ENCODE results near the gene ILDR2.

Gene ILDR2

DNA sequence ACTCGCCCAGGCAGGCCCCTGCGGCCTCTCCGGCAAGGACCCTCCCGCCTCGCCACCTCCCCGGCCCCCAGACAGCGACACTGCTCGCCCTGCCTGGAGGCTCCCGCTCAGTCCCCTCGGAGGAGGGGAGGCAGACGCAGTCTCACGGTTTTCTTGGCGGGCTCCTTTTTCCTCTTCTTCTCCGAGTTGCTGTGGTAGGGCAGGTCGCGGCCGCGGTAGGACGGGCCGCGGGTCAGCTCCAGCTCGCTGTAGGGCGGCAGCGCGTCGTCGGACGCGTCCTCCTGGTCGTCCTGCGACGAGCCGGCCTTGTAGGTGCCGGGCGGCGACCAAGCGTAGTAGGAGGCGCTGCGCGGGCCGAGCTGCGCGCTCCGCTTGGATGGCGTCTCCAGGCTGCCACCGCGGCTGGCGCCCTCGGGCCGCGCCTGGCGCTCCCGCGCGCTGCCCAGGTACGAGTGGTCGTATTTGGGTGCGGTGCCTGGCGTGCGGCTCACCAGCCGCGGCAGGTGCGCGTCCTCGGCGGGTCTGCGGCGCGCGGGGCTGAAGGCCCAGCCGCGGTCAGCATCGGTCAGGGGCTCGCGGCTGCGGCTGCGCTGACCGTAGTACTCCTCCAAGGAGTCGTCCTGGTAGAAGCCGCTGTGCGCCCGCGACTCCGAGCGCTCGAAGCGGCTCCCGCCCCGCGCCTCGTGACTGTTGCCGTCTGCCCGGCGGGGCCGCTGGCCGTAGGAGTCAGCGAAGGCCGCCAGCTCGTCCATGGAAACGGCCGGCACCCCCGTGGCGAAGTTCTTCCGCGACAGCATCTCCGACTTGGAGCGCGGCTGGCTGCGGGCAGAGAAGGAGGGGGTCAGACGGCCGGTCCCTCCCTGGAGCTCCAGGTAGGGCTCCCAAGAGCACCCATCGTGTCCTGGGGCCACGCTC lies 54.5 kb downstream of the ILDR2 start:
- DNase-seq: no peak

- no peak for DNase-seq
These were observed 56.4 kb downstream of the ILDR2 start for GRCh38 chr1:166918956-166919316.

GRCh38 chr1:166918088-166918955 lies 57.0 kb downstream of the ILDR2 start:
- DNase-seq: no peak

DNA sequence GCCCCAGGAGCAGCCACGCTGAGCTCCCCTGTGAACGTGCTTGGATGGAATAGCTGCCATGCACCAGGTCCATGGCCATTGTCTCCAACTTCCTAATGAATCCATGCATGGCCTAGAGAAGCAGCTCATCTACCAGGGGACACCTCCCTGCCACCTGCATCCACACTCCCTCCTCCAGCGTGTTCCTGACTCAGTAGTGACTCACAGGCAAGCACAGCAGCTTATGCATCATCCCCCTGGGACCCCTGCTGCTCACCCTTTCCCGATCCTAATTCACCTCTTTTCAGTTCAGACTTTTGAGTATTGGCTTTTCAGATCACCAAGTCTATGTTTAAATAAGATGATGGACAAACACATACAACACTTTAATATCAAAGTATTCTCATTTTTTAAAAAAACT lies 59.4 kb downstream of the ILDR2 start:
- DNase-seq: no peak

GRCh38 chr1:166915042-166915441 lies 60.3 kb downstream of the ILDR2 start:
- DNase-seq: no peak

DNA sequence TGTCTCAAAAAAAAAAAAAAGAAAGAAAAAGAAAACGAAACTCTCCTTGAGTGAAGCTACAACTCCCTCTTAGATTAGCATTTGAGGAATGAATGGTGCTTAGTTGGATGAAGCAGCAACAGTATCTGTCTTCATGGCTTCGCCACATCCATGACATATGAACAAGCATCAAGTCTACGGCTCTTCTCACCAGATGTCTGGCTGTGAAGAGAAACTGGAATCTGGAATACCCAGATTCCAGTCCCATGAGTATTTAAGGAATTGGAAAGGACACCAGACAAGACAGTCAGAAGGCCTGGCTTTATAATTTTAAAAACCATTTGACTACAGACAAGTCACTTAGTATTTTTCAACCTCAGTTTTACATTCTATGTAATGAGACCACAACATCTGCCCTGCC lies 61.2 kb downstream of the ILDR2 start:
- DNase-seq: no peak

GRCh38 chr1:166911624-166912023 lies 63.7 kb downstream of the ILDR2 start:
- DNase-seq: no peak

- peak; percentile 65 for DNase-seq
These were observed 64.8 kb downstream of the ILDR2 start for GRCh38 chr1:166910396-166910994.

GRCh38 chr1:166908942-166909341 lies 66.4 kb downstream of the ILDR2 start:
- DNase-seq: no peak

DNA sequence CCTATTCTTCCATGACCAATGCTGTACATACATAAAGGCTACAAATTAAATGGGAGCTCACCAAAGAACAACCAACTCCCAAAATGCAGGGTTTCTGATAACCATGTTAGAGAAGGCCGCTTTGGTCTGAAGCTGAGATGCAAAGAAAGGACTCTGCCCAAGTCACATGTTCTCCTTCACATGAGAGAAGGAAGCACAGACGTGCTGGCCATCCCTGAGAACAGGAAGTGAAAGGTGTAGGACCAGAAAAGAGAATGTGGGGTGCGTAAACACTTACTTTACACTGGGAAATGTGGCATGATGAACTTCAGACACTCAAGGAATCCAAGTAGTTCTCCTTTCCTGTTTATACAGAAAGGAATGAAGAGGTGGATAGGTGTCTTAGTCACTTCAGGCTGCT lies 67.6 kb downstream of the ILDR2 start:
- no peak for DNase-seq

- DNase-seq: no peak
These were observed 68.3 kb downstream of the ILDR2 start for GRCh38 chr1:166907051-166907450.

DNA sequence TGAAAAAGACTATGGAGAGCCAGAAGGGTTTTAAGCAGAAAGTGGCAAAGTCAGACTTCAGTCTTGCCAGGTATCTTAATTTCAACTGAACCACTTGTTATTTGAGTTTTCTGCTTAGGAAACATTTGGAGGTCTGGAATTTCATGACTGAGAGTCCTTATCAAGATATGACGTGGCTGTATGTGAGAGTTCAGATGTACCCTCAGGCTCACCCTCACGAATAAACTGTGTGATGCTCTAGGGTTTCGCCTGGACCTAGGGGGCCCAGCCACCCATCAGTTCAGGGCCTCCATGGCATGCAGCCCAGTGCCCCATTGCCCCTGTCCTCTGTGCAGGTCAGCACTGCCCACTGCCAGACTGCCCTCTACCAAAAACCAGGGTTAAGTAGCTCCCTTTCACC lies 68.7 kb downstream of the ILDR2 start:
- no peak for DNase-seq

DNA sequence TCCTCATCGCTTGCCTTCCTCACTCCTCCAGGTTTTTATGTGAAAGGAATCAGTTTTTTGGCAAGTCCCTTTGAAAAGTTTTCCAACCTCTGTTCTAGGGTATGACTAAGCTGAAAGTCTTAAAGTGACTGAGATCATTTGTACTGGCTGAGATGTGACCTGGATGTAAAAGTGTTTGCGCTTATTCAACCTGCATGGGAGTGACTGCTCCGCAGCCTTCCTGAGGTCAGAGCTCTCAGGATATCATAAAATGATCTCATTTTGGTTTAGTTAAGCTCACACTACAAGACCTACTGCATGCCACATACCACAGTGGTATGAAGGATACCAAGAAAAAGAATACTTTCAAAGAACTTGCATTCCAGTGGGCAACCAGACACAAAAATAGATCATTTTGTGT lies 69.4 kb downstream of the ILDR2 start:
- DNase-seq: no peak

DNA sequence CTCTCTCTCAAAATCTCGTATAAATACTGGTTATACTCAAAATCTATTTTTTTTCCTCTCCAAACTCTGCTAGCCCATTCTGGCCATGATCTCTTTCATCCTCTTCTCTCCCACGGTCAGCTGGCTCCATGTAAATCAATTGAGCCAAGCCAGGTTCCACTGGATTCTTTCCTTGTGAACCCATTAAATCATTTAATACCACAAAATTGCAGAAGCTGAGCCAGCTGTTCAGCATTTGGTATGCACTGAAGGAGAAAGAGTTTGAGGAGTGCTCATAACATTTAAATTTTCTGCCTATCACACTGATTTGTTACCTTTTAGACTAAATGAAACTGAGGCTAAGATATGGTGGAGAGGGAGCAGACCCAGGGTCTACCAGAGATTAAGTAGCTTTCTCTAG lies 70.2 kb downstream of the ILDR2 start:
- DNase-seq: no peak

DNA sequence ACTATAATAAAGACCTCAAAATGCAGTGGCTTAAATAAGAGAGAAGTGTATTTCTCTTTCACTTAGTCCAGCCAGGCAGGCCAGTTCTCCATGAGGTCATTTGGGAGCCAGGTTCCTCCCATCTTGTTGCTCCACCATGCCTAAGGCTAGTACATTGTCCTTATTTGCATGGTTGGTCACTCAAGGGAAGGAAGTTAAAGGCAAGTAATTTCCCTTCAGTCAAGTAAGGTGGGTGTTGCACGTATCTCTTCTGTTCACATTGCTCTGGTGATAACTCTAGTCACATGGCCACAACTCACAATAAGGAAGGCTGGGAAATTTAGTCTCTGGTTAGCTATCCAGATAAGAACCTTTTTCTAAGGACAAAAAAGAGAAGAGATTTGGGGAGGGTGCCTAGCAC lies 72.1 kb downstream of the ILDR2 start:
- DNase-seq: no peak

DNA sequence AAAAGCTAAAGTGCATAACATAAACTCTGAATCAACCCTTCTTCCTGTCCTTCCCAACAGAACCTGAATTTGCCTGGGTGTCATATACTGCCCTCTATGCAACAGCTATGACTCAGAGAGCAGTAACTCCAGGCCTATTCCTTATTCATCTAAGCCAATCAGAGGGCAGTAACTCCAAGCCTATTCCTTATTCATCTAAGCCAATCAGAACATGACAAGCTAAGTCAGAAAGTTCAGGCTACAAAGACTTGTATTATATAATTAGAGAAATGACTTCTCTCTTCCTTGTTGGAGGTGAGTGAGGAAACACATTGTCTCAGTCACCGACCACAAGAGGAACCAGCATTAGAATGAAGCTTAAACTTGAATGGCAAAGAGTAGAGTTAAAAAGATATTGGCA lies 73.1 kb downstream of the ILDR2 start:
- no peak for DNase-seq

- no peak for DNase-seq
These were observed 74.4 kb downstream of the ILDR2 start for GRCh38 chr1:166900987-166901386.

- no peak for DNase-seq
These were observed 75.6 kb downstream of the ILDR2 start for GRCh38 chr1:166899769-166900168.

DNA sequence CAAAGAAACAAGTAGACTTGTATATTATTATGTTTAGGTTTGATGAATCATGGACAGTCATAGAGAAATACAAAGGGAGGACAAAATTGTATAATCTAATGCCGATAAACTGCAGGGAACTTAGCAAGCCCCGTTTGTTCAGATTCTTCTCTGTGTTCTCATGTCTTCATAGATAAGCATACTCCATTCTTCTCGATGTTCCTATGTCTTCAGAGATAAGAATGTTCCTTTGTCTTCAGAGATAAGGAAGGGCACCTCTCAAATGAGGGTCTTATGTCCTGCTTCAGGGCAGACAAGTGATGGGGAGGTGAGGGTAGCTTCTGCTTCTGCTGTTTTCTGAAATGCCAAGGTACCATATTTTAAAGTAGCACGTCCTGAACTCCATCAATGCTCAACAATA lies 79.6 kb downstream of the ILDR2 start:
- DNase-seq: no peak

DNA sequence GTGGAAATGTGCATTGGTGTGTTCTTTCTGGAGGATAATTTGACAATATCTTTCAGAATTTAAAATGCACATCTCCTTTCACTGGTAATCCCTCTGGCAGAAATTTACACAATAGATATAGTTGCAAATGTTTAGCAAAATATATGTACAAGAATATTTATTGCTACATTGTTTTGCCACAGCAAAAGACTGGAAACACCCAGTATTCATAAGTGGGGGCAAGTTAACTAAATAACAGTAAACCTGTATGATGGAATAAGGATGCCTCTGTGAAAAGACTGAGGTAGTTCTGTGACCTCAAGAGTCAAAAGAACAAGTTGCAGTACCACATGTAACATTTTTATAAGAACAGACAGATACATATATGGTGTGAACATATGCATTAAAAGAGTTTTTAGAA lies 85.6 kb downstream of the ILDR2 start:
- DNase-seq: no peak

GRCh38 chr1:166888373-166889111 lies 86.8 kb downstream of the ILDR2 start:
- no peak for DNase-seq

- DNase-seq: no peak
These were observed 90.4 kb downstream of the ILDR2 start for GRCh38 chr1:166884971-166885370.

GRCh38 chr1:166884040-166884642 lies 91.2 kb downstream of the ILDR2 start:
- DNase-seq: no peak

Data from activated T-cell treated with anti-CD3 and anti-CD28 coated beads for 4 hours (primary cell).